ENCODE data around the gene TMEM175. TPM values are rescaled to one million over a fixed set of nuclear protein-coding genes. Genes with fewer than 3 reads are reported as not detected.
A peak's percentile ranks its signal among the peaks of the same experiment; 100 is the strongest.
"Not testable (repeated sequence)": the region's sequence is repeated elsewhere in the genome, so short reads cannot be mapped to it uniquely, and the experiment has no call there.

TMEM175 gene
- total RNA-seq, 1 donor from 2014 or later, result 30.6 TPM

DNA sequence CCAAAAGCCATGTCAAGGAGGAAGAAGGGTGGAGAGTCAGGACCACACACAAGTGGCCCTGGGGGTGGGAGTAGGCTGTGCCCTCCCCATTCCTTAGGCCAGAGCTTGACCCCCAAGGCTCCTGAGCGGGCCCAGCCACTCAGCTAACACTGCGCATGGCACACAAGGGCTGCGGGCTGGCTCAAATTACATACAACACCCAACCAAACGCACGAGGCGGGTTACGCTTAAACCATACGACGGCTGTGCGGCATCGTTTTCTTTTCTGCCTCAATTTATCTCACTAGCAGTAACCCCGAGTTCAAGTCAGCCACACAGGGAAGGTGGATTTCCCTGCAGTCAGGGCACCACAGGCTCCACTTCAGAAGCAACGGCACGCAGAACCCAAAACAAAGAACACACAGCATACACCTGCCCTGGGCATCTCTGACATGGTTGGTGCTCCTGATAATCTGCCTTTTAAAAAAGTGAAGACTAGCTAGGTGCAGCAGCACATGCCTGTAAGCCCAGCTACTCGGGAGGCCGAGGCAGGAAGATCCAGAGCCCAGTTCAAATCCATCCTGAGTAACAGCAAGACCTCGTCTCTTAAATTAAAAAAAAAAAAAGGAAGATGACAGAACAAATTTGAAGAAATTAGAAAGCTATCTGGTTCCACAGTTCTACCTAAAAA is 3.0 kb upstream of the TMEM175 start:
- Mint-ChIP-seq H3K4me1 (ENCODE audit: low read depth) (peaks cover 33% of the 10 kb centered on the region), H3K9me3 (ENCODE audit: low read depth) (no peaks in the 10 kb centered on the region), H3K4me3 (ENCODE audit: low read depth) (no peak overlapping the region), H3K27ac (peak overlapping the region; percentile 52), H3K27me3 (no peaks in the 10 kb centered on the region), H3K36me3 (ENCODE audit: insufficient read depth) (no peaks in the 10 kb centered on the region)
- TF ChIP-seq, protein P1, sequence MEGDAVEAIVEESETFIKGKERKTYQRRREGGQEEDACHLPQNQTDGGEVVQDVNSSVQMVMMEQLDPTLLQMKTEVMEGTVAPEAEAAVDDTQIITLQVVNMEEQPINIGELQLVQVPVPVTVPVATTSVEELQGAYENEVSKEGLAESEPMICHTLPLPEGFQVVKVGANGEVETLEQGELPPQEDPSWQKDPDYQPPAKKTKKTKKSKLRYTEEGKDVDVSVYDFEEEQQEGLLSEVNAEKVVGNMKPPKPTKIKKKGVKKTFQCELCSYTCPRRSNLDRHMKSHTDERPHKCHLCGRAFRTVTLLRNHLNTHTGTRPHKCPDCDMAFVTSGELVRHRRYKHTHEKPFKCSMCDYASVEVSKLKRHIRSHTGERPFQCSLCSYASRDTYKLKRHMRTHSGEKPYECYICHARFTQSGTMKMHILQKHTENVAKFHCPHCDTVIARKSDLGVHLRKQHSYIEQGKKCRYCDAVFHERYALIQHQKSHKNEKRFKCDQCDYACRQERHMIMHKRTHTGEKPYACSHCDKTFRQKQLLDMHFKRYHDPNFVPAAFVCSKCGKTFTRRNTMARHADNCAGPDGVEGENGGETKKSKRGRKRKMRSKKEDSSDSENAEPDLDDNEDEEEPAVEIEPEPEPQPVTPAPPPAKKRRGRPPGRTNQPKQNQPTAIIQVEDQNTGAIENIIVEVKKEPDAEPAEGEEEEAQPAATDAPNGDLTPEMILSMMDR (IDR thresholded peaks at IDR 0.05; ENCODE audit: unreplicated experiment), result no peak
- no peak for DNase-seq (ENCODE audit: low spot score, unreplicated experiment)

DNA sequence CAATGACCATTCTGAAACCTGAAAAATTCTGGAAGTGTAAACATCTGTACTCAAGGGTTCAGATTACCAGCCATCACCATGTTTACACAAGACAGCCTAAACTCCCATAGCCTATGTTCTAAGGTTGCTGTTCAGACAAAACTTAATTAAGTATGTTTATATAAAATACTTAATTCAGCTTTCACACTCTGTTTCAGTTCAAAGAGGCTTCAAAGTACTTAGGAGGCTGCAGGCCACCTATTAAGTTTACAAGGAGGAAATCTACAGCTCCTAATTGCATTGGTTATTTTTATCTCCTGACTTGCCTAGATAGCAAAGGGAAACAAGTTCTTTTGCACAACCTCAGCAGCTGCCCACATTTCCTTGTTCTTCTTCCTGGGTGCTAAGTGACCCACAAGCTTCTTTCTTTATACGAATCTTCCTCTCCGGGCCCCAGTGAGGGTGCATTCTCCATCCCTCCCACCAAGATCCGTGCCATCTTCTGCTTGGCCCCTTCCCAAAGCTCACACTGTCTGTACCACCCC is 2.2 kb upstream of the TMEM175 start:
- Mint-ChIP-seq H3K27me3 (no peaks in the 10 kb centered on the region), H3K27ac (peak overlapping the region; percentile 75), H3K9me3 (ENCODE audit: low read depth) (no peaks in the 10 kb centered on the region), H3K4me1 (ENCODE audit: low read depth) (peaks cover 33% of the 10 kb centered on the region), H3K36me3 (ENCODE audit: insufficient read depth) (no peaks in the 10 kb centered on the region), H3K4me3 (ENCODE audit: low read depth) (peak overlapping the region; percentile 97)
- TF ChIP-seq, protein P1 (IDR thresholded peaks at IDR 0.05; ENCODE audit: unreplicated experiment), result no peak
- DNase-seq (ENCODE audit: low spot score, unreplicated experiment), result no peak

DNA sequence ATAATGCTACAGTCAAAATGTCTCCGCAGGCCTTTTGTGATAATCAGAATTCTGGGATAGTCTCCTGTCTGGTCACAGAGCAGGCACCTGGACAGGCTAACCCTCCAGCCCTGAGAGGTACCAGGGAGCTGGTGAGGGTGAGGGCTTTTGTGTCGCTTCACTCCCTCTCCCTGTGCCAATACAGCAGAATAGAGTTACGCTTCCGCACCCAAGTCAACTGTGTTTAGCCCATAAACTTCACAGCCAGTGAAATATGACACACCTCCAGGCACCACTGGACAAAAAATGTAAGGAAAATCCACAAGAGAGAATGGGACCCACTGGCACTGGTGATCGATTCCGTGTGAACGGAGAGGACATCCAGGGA is 1.4 kb upstream of the TMEM175 start:
- no peak for DNase-seq (ENCODE audit: low spot score, unreplicated experiment)
- TF ChIP-seq, protein P1 (IDR thresholded peaks at IDR 0.05; ENCODE audit: unreplicated experiment), result no peak
- Mint-ChIP-seq H3K4me3 (ENCODE audit: low read depth) (peak overlapping the region; percentile 97), H3K36me3 (ENCODE audit: insufficient read depth) (no peaks in the 10 kb centered on the region), H3K27ac (peak overlapping the region; percentile 97), H3K27me3 (no peaks in the 10 kb centered on the region), H3K9me3 (ENCODE audit: low read depth) (no peaks in the 10 kb centered on the region), H3K4me1 (ENCODE audit: low read depth) (peaks cover 33% of the 10 kb centered on the region)

DNA sequence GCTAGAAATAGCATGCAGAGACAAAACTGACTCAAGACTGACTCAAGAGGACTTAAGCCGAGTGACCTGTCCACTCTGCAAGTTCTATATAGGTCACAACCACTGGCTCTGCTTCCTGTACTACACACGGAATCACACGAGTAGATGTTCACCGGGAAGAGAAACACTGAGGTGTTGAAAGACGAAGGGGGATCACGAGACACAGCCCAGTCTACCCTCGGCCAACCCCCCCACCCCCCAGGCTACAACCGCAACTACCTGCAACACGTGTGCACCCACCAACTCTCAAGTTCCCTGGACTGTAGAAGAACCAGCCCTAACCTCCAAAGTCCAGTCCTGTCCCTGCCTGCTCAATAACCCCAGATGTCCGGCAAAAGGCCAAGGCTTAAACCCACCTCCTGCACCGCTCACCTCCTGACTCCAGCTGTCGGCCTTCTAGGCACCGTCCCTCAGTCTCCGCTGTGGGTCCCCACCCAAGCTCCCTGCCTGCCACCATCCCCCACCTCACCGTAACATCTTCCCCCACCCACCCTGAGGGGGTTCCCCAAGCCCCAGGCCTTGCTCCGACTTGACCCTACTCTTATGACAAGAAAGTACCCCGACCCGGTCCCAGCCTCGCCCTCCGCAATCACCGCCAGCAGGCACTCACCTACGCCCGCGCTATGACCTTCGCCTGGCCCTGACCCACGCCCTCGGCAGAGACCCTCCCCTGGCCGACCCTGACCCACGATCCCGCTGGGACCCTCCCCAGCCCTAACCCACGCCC is 883 bp upstream of the TMEM175 start:
- no peaks in the 10 kb centered on the region for H3K27me3 Mint-ChIP-seq
- no peaks in the 10 kb centered on the region for H3K36me3 Mint-ChIP-seq (ENCODE audit: insufficient read depth)
- peak overlapping the region; percentile 97 for H3K27ac Mint-ChIP-seq
- peak overlapping the region; percentile 97 for H3K4me3 Mint-ChIP-seq (ENCODE audit: low read depth)
- DNase-seq (ENCODE audit: low spot score, unreplicated experiment), result no peak
- H3K9me3 Mint-ChIP-seq (ENCODE audit: low read depth), result no peaks in the 10 kb centered on the region
- TF ChIP-seq, protein P1 (IDR thresholded peaks at IDR 0.05; ENCODE audit: unreplicated experiment), result no peak
- H3K4me1 Mint-ChIP-seq (ENCODE audit: low read depth), result peaks cover 30% of the 10 kb centered on the region

DNA sequence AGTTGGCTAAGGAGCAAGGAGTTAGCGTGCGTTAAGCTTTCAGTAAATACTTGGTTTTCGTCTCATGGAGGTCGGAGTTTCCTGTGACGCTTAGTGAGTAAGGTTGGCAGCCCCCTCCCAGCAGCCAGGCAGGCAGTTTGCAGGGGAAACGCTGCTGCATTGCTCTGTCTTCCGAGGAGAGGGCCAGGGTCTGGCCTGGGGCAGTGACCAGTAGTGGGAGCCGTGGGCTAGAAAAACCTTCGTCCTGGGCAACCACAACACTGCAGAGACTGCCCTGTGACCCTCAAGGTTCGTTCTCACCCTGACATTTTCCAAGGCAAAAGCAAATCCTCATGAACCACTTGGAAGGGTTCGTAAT is 432 bp downstream of the TMEM175 start:
- Mint-ChIP-seq H3K4me1 (ENCODE audit: low read depth) (peaks cover 30% of the 10 kb centered on the region), H3K9me3 (ENCODE audit: low read depth) (no peaks in the 10 kb centered on the region), H3K36me3 (ENCODE audit: insufficient read depth) (no peaks in the 10 kb centered on the region), H3K27me3 (no peaks in the 10 kb centered on the region), H3K4me3 (ENCODE audit: low read depth) (peak overlapping the region; percentile 97), H3K27ac (peak overlapping the region; percentile 97)
- DNase-seq (ENCODE audit: low spot score, unreplicated experiment), result no peak
- TF ChIP-seq, protein P1 (IDR thresholded peaks at IDR 0.05; ENCODE audit: unreplicated experiment), result peak; percentile 24

DNA sequence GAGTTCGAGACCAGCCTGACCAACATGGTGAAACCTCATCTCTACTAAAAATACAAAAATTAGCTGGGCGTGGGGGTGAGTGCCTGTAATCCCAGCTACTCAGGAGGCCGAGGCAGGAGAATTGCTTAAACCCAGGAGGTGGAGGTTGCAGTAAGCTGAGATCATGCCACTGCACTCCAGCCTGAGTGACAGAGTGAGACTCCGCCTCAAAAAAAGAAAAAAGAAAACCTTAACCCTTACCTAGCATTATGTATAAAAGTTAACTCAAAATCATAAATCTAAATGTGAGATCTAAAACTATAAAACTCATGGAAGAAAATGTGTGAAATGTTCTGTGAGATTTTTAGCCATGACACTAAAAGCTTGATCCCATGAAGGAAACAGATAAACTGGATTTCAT is 7.2 kb downstream of the TMEM175 start:
- not testable (repeated sequence) for H3K27ac Mint-ChIP-seq; H3K9me3 Mint-ChIP-seq (ENCODE audit: low read depth); H3K27me3 Mint-ChIP-seq; H3K4me1 Mint-ChIP-seq (ENCODE audit: low read depth); H3K36me3 Mint-ChIP-seq (ENCODE audit: insufficient read depth); DNase-seq (ENCODE audit: low spot score, unreplicated experiment); H3K4me3 Mint-ChIP-seq (ENCODE audit: low read depth)

All from progenitor cell of endocrine pancreas (in vitro differentiated cells).